GM13977 (cell line): Measurements from ENCODE around the gene DLG2.
"Not testable (repeated sequence)": the region's sequence is repeated elsewhere in the genome, so short reads cannot be mapped to it uniquely, and the experiment has no call there.

Source experiments
- DNase-seq: peaks from one replicate; pipeline ENCODE4 v3.0.0; 2012; ENCODE audit warnings: low spot score
- CTCF ChIP-seq: IDR thresholded peaks from 2 replicates; pipeline ENCODE4 v1.5.1; 2012; ENCODE audit warnings: mild to moderate bottlenecking, control low read depth; ENCODE audit not compliant: insufficient read depth; ENCODE audit errors: extremely low read depth, missing control alignments
- in situ Hi-C: fragments of 300-500 bp; cut with MboI; formaldehyde crosslinking; loops from one replicate; pipeline ENCODE4 v1.12.0; 2022; ENCODE audit warnings: low sequenced_read_pairs, low pct_unique_long_range_greater_than_20kb, mixed read lengths, inconsistent platforms; ENCODE audit not compliant: unreplicated experiment

DLG2 gene

GRCh38 chr11:84794663-84795443, 832.3 kb downstream of the DLG2 start:
- in situ Hi-C loops = no loop called here
- no peak for DNase-seq
- no peak for TF ChIP-seq CTCF

GRCh38 chr11:84793318-84793717, 833.8 kb downstream of the DLG2 start:
- no peak for DNase-seq
- TF ChIP-seq CTCF = no peak
- in situ Hi-C loops = no loop called here

GRCh38 chr11:84790849-84791427, 836.2 kb downstream of the DLG2 start:
- in situ Hi-C loops = no loop called here
- DNase-seq = no peak
- no peak for TF ChIP-seq CTCF

- DNase-seq = no peak
- in situ Hi-C loops = no loop called here
- no peak for TF ChIP-seq CTCF
Observed at GRCh38 chr11:84788220-84788619, 838.9 kb downstream of the DLG2 start.

GRCh38 chr11:84784158-84784557, 843.0 kb downstream of the DLG2 start:
- DNase-seq, in situ Hi-C loops: not testable (repeated sequence)

- DNase-seq = no peak
- TF ChIP-seq CTCF = peak; percentile 52
- in situ Hi-C loops = no loop called here
Observed at GRCh38 chr11:84780689-84781293, 846.4 kb downstream of the DLG2 start.

GRCh38 chr11:84775503-84775902, 851.6 kb downstream of the DLG2 start:
- in situ Hi-C loops = no loop called here
- no peak for DNase-seq
- TF ChIP-seq CTCF = no peak
